GM21786 (cell line): Measurements from ENCODE around the gene SLC7A8.
A peak's percentile ranks its signal among the peaks of the same experiment; 100 is the strongest.

Source experiments
- ATAC-seq: cut with Tn5 transposase; IDR thresholded peaks from one replicate; pipeline ENCODE4 v1.9.1; 2021; ENCODE audit not compliant: unreplicated experiment

Gene SLC7A8

GRCh38 chr14:23132970-23133369, 50.5 kb downstream of the SLC7A8 start:
- ATAC-seq = no peak

- no peak for ATAC-seq
Observed at GRCh38 chr14:23131482-23131881, 52.0 kb downstream of the SLC7A8 start.

- no peak for ATAC-seq
Observed at GRCh38 chr14:23130871-23131270, 52.6 kb downstream of the SLC7A8 start.

- ATAC-seq = no peak
Observed at GRCh38 chr14:23129759-23130316, 53.6 kb downstream of the SLC7A8 start.

- no peak for ATAC-seq
Observed at GRCh38 chr14:23128969-23129758, 54.3 kb downstream of the SLC7A8 start.

- ATAC-seq = no peak
Observed at GRCh38 chr14:23127861-23128260, 55.6 kb downstream of the SLC7A8 start.

GRCh38 chr14:23126548-23127278, 56.7 kb downstream of the SLC7A8 start:
- ATAC-seq = no peak

GRCh38 chr14:23125933-23126524, 57.4 kb downstream of the SLC7A8 start:
- ATAC-seq = no peak

GRCh38 chr14:23125011-23125410, 58.4 kb downstream of the SLC7A8 start:
- no peak for ATAC-seq

- ATAC-seq = no peak
Observed at GRCh38 chr14:23124337-23124954, 59.0 kb downstream of the SLC7A8 start.

- ATAC-seq = no peak
Observed at GRCh38 chr14:23123419-23123818, 60.0 kb downstream of the SLC7A8 start.

- no peak for ATAC-seq
Observed at GRCh38 chr14:23122086-23122485, 61.4 kb downstream of the SLC7A8 start.

- ATAC-seq = peak; percentile 66
Observed at GRCh38 chr14:23121361-23121771, 62.1 kb downstream of the SLC7A8 start.

GRCh38 chr14:23120541-23121251, 62.8 kb downstream of the SLC7A8 start:
- peak; percentile 65 for ATAC-seq

GRCh38 chr14:23119363-23120327, 63.8 kb downstream of the SLC7A8 start:
- no peak for ATAC-seq

- ATAC-seq = no peak
Observed at GRCh38 chr14:23118506-23119362, 64.7 kb downstream of the SLC7A8 start, which contains the start of gene CEBPE. TSS of gene CEBPE (minus strand) at chr14:23119255. CDS start at chr14:23119091, 164 bp downstream.

GRCh38 chr14:23117371-23118020, 66.0 kb downstream of the SLC7A8 start:
- no peak for ATAC-seq

GRCh38 chr14:23115918-23116317, 67.5 kb downstream of the SLC7A8 start:
- no peak for ATAC-seq
